Fibroblast of lung (primary cell): ENCODE data around the gene CLMN. TPM values are rescaled to one million over a fixed set of nuclear protein-coding genes. Genes with fewer than 3 reads are reported as not detected.

Source experiments
- DNase-seq, 2 donors: peaks; one replicate each; pipeline versions ENCODE4 v3.0.0 to v3.0.0-alpha.2; 2010; ENCODE audit warnings: low read depth in 2 of 2
- H2AFZ ChIP-seq: 2 replicates; pipeline ENCODE4 v1.5.1; 2012; ENCODE audit warnings: low read length, control low read depth, inconsistent platforms
- H3K27ac ChIP-seq: 2 replicates; pipeline ENCODE4 v1.5.1; 2011; ENCODE audit warnings: low read length, control low read depth; ENCODE audit not compliant: insufficient read depth
- H3K27me3 ChIP-seq: 2 replicates; pipeline ENCODE4 v1.5.1; 2011; ENCODE audit warnings: mild to moderate bottlenecking, low read length; ENCODE audit not compliant: control insufficient read depth, insufficient read depth
- H3K36me3 ChIP-seq: 2 replicates; pipeline ENCODE4 v1.5.1; 2011; ENCODE audit warnings: low read length; ENCODE audit not compliant: control insufficient read depth, insufficient read depth
- H3K4me1 ChIP-seq: 2 replicates; pipeline ENCODE4 v1.5.1; 2011; ENCODE audit warnings: low read length; ENCODE audit not compliant: control insufficient read depth, insufficient read depth; ENCODE audit errors: extremely low read depth
- H3K4me2 ChIP-seq: 2 replicates; pipeline ENCODE4 v1.5.1; 2011; ENCODE audit warnings: low read length, control low read depth; ENCODE audit not compliant: insufficient read depth; ENCODE audit errors: extremely low read depth
- H3K4me3 ChIP-seq, 4 experiments: fragments of 200-600 bp in 1 of 4; sonication (generic) in 1 of 4; replicated peaks in 1 of 4; 2 replicates each; pipeline ENCODE4 v1.5.1; 2011 to 2016; ENCODE audit warnings: low read length in 4 of 4, low read depth in 3 of 4, mild to moderate bottlenecking in 3 of 4, control low read depth in 2 of 4, inconsistent platforms in 1 of 4, mixed read lengths in 1 of 4; ENCODE audit not compliant: insufficient read depth in 1 of 4; ENCODE audit errors: control extremely low read depth in 1 of 4
- H3K79me2 ChIP-seq: 2 replicates; pipeline ENCODE4 v1.5.1; 2012; ENCODE audit warnings: mild to moderate bottlenecking, low read length, inconsistent platforms; ENCODE audit not compliant: control insufficient read depth, insufficient read depth
- H3K9ac ChIP-seq: 2 replicates; pipeline ENCODE4 v1.5.1; 2011; ENCODE audit warnings: mild to moderate bottlenecking, low read length, control low read depth; ENCODE audit not compliant: insufficient read depth
- H3K9me3 ChIP-seq: 2 replicates; pipeline ENCODE4 v1.5.1; 2012; ENCODE audit warnings: low read depth, low read length; ENCODE audit not compliant: control insufficient read depth, insufficient read depth
- H4K20me1 ChIP-seq: 2 replicates; pipeline ENCODE4 v1.5.1; 2011; ENCODE audit warnings: low read length; ENCODE audit not compliant: control insufficient read depth, insufficient read depth; ENCODE audit errors: extremely low read depth
- CTCF ChIP-seq, 2 donors: IDR thresholded peaks in 1 of 2; conservative IDR thresholded peaks in 1 of 2; 1 replicate in 1 of 2; 2 replicates in 1 of 2; pipeline ENCODE4 v1.5.1; 2011 to 2012; ENCODE audit warnings: low read length in 2 of 2, control low read depth in 1 of 2, inconsistent platforms in 1 of 2, low read depth in 1 of 2, mild to moderate bottlenecking in 1 of 2
- EZH2 ChIP-seq: IDR thresholded peaks from 2 replicates; pipeline ENCODE4 v1.5.1; 2012; ENCODE audit warnings: low read length, control low read depth, mild to moderate bottlenecking; ENCODE audit errors: missing control alignments
- polyA plus RNA-seq, 2 donors: library from polyadenylated mRNA; depleted of rRNA in 1 of 2; stranded (reverse) in 1 of 2; unstranded in 1 of 2; fragments of >200 nt; gene quantifications; 2 replicates each; pipeline ENCODE4 v1.2.1, GENCODE V29; 2011 to 2012; ENCODE audit warnings: missing spikeins in 1 of 2
- total RNA-seq: library from RNA; depleted of rRNA; stranded (reverse); fragments of >200 nt; gene quantifications from 2 replicates; pipeline ENCODE4 v1.2.1, GENCODE V29; 2014

CLMN gene
- total and polyA plus RNA-seq, 2 donors (not counting 1 experiment from before 2014, with no cell fraction given) = 0.83 to 2.7 TPM

- H3K36me3 ChIP-seq = no peaks in the 10 kb centered on the region
- no peak overlapping the region for H3K27ac ChIP-seq
- H3K9ac ChIP-seq = no peak overlapping the region
- H3K4me3 ChIP-seq = no peak overlapping the region
- no peak for TF ChIP-seq CTCF (conservative IDR thresholded peaks at IDR 0.05 in 1 of 2, IDR thresholded peaks at IDR 0.05 in 1 of 2; ENCODE audit: low read depth in 1 of 2, low read length in 2 of 2)
- TF ChIP-seq EZH2 = no peak
- H4K20me1 ChIP-seq = no peaks in the 10 kb centered on the region
- DNase-seq = no peak
- H3K4me1 ChIP-seq = no peaks in the 10 kb centered on the region
- no peak overlapping the region for H2AFZ ChIP-seq
- no peaks in the 10 kb centered on the region for H3K9me3 ChIP-seq
- no peak overlapping the region for H3K4me2 ChIP-seq
- H3K79me2 ChIP-seq = no peaks in the 10 kb centered on the region
- H3K27me3 ChIP-seq = no peaks in the 10 kb centered on the region
Measured at GRCh38 chr14:95274874-95275273, 44.8 kb downstream of the CLMN start.

GRCh38 chr14:95274279-95274678 lies 45.4 kb downstream of the CLMN start:
- Histone ChIP-seq H4K20me1 (no peaks in the 10 kb centered on the region), H3K4me2 (no peak overlapping the region), H2AFZ (no peak overlapping the region), H3K27me3 (no peaks in the 10 kb centered on the region), H3K36me3 (no peaks in the 10 kb centered on the region), H3K9ac (no peak overlapping the region), H3K79me2 (no peaks in the 10 kb centered on the region), H3K4me3 (no peak overlapping the region), H3K9me3 (no peaks in the 10 kb centered on the region), H3K4me1 (no peaks in the 10 kb centered on the region), H3K27ac (no peak overlapping the region)
- DNase-seq = no peak
- TF ChIP-seq EZH2 (no peak), CTCF (conservative IDR thresholded peaks at IDR 0.05 in 1 of 2, IDR thresholded peaks at IDR 0.05 in 1 of 2; ENCODE audit: low read depth in 1 of 2, low read length in 2 of 2) (no peak)

GRCh38 chr14:95273001-95273978 lies 46.4 kb downstream of the CLMN start:
- H3K4me2 ChIP-seq = no peak overlapping the region
- H4K20me1 ChIP-seq = no peaks in the 10 kb centered on the region
- H3K27ac ChIP-seq = no peak overlapping the region
- DNase-seq = no peak
- no peaks in the 10 kb centered on the region for H3K79me2 ChIP-seq
- no peaks in the 10 kb centered on the region for H3K9me3 ChIP-seq
- no peaks in the 10 kb centered on the region for H3K27me3 ChIP-seq
- no peaks in the 10 kb centered on the region for H3K4me1 ChIP-seq
- H3K9ac ChIP-seq = no peak overlapping the region
- H2AFZ ChIP-seq = no peak overlapping the region
- H3K4me3 ChIP-seq = no peak overlapping the region
- H3K36me3 ChIP-seq = no peaks in the 10 kb centered on the region
- TF ChIP-seq CTCF (conservative IDR thresholded peaks at IDR 0.05 in 1 of 2, IDR thresholded peaks at IDR 0.05 in 1 of 2; ENCODE audit: low read depth in 1 of 2, low read length in 2 of 2) = no peak
- no peak for TF ChIP-seq EZH2
